ENCODE results near the gene TRIM28.
"Not testable (repeated sequence)": the region's sequence is repeated elsewhere in the genome, so short reads cannot be mapped to it uniquely, and the experiment has no call there.

The TRIM28 gene

GRCh38 chr19:58561373-58562121, 17.7 kb downstream of the TRIM28 start:
- DNase-seq, result no peak

- peak; percentile 59 for DNase-seq
These were observed 18.5 kb downstream of the TRIM28 start for GRCh38 chr19:58562122-58563033.

GRCh38 chr19:58563034-58563573, 19.2 kb downstream of the TRIM28 start:
- peak; percentile 48 for DNase-seq

- DNase-seq, result peak; percentile 16
These were observed 20.0 kb downstream of the TRIM28 start for GRCh38 chr19:58563823-58564222.

- no peak for DNase-seq
These were observed 23.1 kb downstream of the TRIM28 start for GRCh38 chr19:58566989-58567388.

GRCh38 chr19:58568453-58569130, 24.7 kb downstream of the TRIM28 start:
- peak; percentile 14 for DNase-seq

GRCh38 chr19:58569191-58569942, 25.5 kb downstream of the TRIM28 start:
- no peak for DNase-seq

GRCh38 chr19:58569943-58570670, 26.2 kb downstream of the TRIM28 start:
- DNase-seq, result peak; percentile 12

- DNase-seq, result peak; percentile 16
These were observed 27.1 kb downstream of the TRIM28 start for GRCh38 chr19:58570770-58571574.

- peak; percentile 16 for DNase-seq
These were observed 27.7 kb downstream of the TRIM28 start for GRCh38 chr19:58571575-58571947.

GRCh38 chr19:58572026-58572817, 28.4 kb downstream of the TRIM28 start:
- DNase-seq, result no peak

- peak; percentile 100 for DNase-seq
These were observed 29.2 kb downstream of the TRIM28 start, which contains the start of gene MZF1 for GRCh38 chr19:58572818-58573657. Gene MZF1 (minus strand): TSS chr19:58573335. CDS start chr19:58571389, 1,946 bp downstream.

GRCh38 chr19:58573658-58574164, 29.8 kb downstream of the TRIM28 start:
- no peak for DNase-seq

GRCh38 chr19:58575183-58576041, 31.5 kb downstream of the TRIM28 start:
- DNase-seq, result peak; percentile 78

GRCh38 chr19:58577581-58577980, 33.7 kb downstream of the TRIM28 start:
- DNase-seq, result not testable (repeated sequence)

GRCh38 chr19:58578012-58578925, 34.4 kb downstream of the TRIM28 start:
- DNase-seq, result no peak
